ENCODE results near the gene MTFMT.

MTFMT gene

GRCh38 chr15:64997745-64998375 lies 31.6 kb downstream of the MTFMT start:
- no peak for TF ChIP-seq CTCF (conservative IDR thresholded peaks at IDR 0.05; ENCODE audit: low read length)
- H3K4me3 ChIP-seq (ENCODE audit: low read length): no peak overlapping the region
- peak; percentile 67 for DNase-seq (ENCODE audit: low read depth)

DNA sequence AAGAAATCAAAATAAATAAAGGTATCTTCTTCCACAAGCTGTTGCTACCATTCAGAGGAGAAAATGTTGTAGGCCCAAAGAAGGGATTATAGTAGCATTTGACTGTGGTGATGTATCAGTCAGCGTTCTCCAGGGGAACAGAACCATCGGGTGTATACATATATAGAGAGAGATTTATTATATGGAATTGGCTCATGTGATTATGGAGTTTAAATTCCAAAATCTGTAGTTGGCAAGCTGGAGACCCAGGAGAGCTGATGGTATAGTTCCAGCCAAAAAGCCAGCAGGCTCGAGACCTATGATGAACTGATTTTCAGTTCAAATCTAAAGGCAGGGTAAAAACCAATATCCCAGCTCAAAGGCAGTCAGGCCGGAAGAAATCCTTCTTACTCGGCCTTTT lies 32.4 kb downstream of the MTFMT start:
- TF ChIP-seq CTCF (conservative IDR thresholded peaks at IDR 0.05; ENCODE audit: low read length): no peak
- no peak for DNase-seq (ENCODE audit: low read depth)
- H3K4me3 ChIP-seq (ENCODE audit: low read length): no peak overlapping the region

- no peak for DNase-seq (ENCODE audit: low read depth)
- no peak overlapping the region for H3K4me3 ChIP-seq (ENCODE audit: low read length)
- TF ChIP-seq CTCF (conservative IDR thresholded peaks at IDR 0.05; ENCODE audit: low read length): no peak
Measured at GRCh38 chr15:64993290-64993689, 36.1 kb downstream of the MTFMT start.

GRCh38 chr15:64991536-64992135 lies 37.8 kb downstream of the MTFMT start:
- TF ChIP-seq CTCF (conservative IDR thresholded peaks at IDR 0.05; ENCODE audit: low read length): no peak
- peak; percentile 51 for DNase-seq (ENCODE audit: low read depth)
- H3K4me3 ChIP-seq (ENCODE audit: low read length): no peak overlapping the region

DNA sequence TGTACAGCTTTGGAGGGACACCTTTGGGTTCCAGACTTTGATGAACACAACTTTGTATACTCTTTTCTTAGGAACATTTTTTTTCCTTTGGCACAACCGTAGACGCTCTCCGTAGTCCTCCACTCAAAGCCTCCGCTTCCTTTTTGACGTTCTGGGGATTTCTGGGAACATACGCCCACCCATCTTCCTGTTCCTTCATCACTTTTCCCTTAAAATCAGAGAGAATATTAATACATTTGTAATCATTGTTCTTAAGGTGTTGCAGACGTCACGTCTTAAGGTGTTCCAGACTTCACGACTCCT lies 39.3 kb downstream of the MTFMT start:
- no peak for DNase-seq (ENCODE audit: low read depth)
- no peak for TF ChIP-seq CTCF (conservative IDR thresholded peaks at IDR 0.05; ENCODE audit: low read length)
- peak overlapping the region; percentile 79 for H3K4me3 ChIP-seq (ENCODE audit: low read length)

GRCh38 chr15:64989416-64990167 lies 39.8 kb downstream of the MTFMT start, which contains the start of gene SPG21:
Gene SPG21 (minus strand): TSS chr15:64989914. CDS start chr15:64983569, 6,345 bp downstream.
- DNase-seq (ENCODE audit: low read depth): peak; percentile 91
- TF ChIP-seq CTCF (conservative IDR thresholded peaks at IDR 0.05; ENCODE audit: low read length): no peak
- H3K4me3 ChIP-seq (ENCODE audit: low read length): peak within 1 kb of the TSS; percentile 95

DNA sequence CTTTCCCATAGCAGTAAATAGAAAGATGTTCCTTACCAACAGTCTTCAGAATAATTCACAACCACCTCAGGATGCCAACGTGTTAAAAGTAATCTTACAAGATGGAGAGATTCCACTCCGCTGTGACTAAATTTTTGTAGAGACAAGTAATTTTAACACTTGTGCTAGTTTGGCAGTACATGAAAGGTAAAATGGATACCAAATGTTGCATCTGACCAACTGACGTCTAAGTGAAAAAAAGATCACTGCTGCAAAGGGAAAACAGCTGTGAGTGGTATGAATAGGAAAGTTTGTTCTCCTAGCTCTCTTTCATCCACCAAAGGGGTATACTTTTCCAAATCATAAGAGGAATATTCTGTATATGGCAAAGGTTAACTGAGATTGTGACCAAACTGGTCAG lies 42.3 kb downstream of the MTFMT start:
- DNase-seq (ENCODE audit: low read depth): peak; percentile 72
- H3K4me3 ChIP-seq (ENCODE audit: low read length): no peak overlapping the region; the same call in 1 of the 2 replicates
- no peak for TF ChIP-seq CTCF (conservative IDR thresholded peaks at IDR 0.05; ENCODE audit: low read length)

Measured in AG10803 (cell line).